ENCODE data around the gene MINPP1. TPM values are rescaled to one million over a fixed set of nuclear protein-coding genes. Genes with fewer than 3 reads are reported as not detected.
"Not testable (repeated sequence)": the region's sequence is repeated elsewhere in the genome, so short reads cannot be mapped to it uniquely, and the experiment has no call there.

The MINPP1 gene
- total RNA-seq, 1 experiment from 2014 or later: 42.8 TPM

- no peak for DNase-seq (ENCODE audit: low spot score)
- in situ Hi-C loops (cut with HindIII; ENCODE audit: low sequenced_read_pairs): no loop called here
These were observed 52.7 kb downstream of the MINPP1 start for GRCh38 chr10:87557409-87557808.

DNA sequence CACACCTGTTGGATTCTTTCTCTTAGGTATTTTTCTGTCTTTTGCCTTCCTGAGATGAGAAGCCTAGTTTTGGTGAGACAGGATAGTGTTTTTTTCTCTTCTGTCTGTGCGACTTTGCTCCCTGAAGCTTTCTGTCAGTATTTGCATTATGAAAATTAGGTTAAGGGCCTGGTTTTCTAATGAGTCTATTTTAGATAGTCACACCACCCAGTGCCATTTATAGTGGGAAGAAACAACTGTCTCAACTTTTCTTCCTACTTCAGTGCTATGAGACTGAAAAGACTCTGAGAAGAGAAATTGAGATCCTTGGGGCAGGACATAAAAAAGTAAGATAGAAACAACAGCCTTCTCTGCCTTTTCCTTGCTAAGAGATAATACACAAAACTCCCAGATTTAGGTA lies 53.6 kb downstream of the MINPP1 start:
- DNase-seq (ENCODE audit: low spot score): no peak
- in situ Hi-C loops (cut with HindIII; ENCODE audit: low sequenced_read_pairs): no loop called here

DNA sequence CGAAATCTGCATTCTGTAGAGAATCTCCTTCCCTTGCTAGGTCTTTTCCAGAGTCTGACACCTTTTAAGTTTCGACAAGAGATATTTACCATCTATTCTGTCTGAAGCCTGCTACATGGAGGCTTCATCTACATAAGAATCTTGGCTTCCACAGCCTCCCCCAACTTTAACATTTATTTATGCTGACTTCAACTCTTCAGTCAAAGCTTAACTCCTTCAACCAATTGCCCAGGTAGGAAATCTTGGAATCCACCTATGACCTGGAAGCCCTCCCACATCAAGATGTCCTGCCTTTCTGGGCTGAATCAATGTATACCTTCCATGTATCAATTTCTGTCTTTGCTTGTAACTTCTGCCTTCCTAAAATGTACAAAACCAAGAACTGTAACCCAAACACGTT lies 54.7 kb downstream of the MINPP1 start:
- no peak for DNase-seq (ENCODE audit: low spot score)
- in situ Hi-C loops (cut with HindIII; ENCODE audit: low sequenced_read_pairs): no loop called here

GRCh38 chr10:87560495-87561129 lies 55.9 kb downstream of the MINPP1 start:
- no peak for DNase-seq (ENCODE audit: low spot score)
- in situ Hi-C loops (cut with HindIII; ENCODE audit: low sequenced_read_pairs): no loop called here

DNA sequence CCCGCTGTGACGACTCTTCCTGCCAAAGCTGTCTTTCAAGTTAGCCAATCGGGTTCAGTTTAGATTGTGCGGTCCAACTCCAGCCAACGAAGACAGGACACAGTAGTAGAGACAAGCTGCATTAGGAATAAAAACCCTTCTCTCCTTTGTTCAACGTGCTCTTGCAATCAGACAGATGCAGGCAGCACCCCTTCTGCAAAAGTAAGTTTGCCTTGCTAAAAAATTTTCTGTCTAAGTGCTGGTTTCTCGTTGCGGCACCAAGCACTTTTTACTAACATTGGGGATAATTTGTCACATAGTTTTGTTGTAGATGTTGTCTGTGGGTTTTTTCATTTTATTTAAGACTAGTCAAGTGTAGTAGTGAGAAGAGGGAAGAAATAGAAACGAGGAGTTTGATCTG lies 58.1 kb downstream of the MINPP1 start:
- in situ Hi-C loops (cut with HindIII; ENCODE audit: low sequenced_read_pairs): no loop called here
- DNase-seq (ENCODE audit: low spot score): no peak

- DNase-seq (ENCODE audit: low spot score): no peak
- in situ Hi-C loops (cut with HindIII; ENCODE audit: low sequenced_read_pairs): no loop called here
These were observed 60.3 kb downstream of the MINPP1 start for GRCh38 chr10:87565010-87565409.

DNA sequence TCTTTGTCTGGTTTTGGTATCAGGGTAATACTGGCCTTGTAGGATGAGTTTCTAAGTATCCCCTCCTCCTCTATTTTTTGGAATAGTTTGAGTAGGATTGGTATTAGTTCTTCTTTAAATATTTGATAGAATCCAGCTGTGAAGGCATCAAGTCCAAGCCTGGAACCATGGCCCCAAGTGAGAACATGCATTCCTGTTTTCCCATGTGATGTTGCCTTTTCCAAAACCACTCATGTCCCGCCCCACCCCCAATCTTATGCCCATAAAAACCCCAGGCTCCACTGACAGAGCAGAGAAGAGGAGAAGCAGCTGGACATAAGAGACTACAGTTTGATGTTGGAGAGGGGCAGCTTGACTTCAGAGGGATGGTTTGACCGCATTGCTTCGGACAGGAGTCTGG lies 71.2 kb downstream of the MINPP1 start:
- in situ Hi-C loops (cut with HindIII; ENCODE audit: low sequenced_read_pairs): no loop called here
- DNase-seq (ENCODE audit: low spot score): no peak

GRCh38 chr10:87578160-87578841 lies 73.6 kb downstream of the MINPP1 start:
- in situ Hi-C loops (cut with HindIII; ENCODE audit: low sequenced_read_pairs): no loop called here
- DNase-seq (ENCODE audit: low spot score): no peak

GRCh38 chr10:87578842-87579401 lies 74.2 kb downstream of the MINPP1 start:
- in situ Hi-C loops (cut with HindIII; ENCODE audit: low sequenced_read_pairs): no loop called here
- DNase-seq (ENCODE audit: low spot score): no peak

DNA sequence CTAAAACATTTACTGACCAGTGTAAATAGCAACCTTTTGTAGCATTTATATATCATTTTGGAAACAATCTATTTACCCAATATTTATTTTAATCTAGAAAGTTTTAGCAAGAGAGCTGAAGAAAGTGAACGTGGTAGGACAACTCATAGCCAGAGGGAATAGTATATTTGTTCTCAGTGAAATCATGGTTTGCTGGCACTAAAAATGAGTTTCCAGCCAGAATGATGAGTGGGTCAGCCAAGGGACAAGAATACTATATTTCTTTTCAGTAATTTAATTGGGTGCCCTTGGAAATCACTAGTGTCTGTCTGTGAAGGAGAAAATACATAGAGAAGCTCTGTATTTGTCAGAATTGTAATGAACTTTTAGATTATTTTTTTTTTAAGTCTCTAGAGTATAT lies 74.9 kb downstream of the MINPP1 start:
- in situ Hi-C loops (cut with HindIII; ENCODE audit: low sequenced_read_pairs): no loop called here

DNA sequence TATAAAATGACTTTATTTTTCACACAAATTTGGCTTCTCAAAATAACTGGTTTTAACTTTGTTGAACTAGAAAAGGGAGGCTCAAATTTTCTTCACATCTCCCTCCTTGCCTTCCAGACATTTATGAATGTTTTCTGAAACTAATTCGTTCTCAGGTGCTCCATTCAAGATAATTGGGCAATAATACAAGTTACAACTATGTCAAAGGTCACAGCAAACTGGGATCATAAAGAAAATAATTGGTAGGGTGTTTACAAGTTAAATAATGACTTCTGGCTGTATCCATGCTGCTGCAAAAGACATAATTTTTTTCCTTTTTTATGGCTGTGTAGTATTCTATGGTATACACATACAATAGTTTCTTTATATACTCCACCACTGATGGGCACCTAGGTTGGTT lies 75.3 kb downstream of the MINPP1 start:
- DNase-seq (ENCODE audit: low spot score): no peak
- in situ Hi-C loops (cut with HindIII; ENCODE audit: low sequenced_read_pairs): no loop called here

More for the DNA sequence above, 74.9 kb downstream of the MINPP1 start:
- DNase-seq (ENCODE audit: low spot score): no peak

DNA sequence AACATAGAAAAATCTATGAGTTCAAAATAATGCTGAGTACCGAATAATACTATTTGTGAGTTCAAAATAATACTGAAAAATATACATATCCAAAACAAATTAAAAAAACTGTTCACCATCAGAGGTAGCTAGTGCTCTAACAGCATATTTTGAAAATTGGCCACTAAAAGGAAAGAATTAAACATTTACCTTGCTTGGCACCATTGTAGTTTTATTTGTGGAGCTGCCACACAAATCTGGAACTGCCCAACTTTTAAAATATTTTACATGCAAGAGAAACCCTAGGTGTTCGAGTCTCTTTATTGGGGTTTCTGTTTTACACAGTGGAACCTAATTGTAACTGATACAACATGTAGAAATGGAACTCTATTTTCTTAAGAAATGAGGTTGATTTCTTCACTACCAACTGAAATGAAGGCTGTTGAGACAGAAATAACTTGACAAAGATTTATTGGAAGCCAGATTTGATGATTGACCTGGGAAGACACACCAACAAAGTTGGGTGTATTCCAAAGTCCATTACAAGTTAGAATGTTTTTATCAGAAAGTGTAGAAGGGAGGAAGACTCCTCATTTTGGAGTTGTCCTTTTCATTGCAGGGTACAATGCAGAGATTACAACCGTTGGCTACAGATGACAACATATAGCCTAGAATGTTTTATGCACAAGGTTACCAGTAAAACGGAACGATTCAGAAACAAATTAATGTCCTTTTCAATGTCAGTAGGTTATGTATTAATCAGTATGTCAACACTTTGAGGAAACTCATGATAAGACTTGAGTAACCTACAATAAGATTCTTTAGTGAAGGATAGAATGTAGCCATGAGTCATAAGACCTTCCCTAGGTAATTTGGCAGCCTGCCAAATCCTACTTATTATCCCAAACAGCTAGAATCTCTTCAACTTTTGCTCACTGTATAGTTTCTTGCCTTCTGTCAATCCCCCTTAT lies 81.1 kb downstream of the MINPP1 start:
- no peak for DNase-seq (ENCODE audit: low spot score)
- in situ Hi-C loops (cut with HindIII; ENCODE audit: low sequenced_read_pairs): no loop called here

DNA sequence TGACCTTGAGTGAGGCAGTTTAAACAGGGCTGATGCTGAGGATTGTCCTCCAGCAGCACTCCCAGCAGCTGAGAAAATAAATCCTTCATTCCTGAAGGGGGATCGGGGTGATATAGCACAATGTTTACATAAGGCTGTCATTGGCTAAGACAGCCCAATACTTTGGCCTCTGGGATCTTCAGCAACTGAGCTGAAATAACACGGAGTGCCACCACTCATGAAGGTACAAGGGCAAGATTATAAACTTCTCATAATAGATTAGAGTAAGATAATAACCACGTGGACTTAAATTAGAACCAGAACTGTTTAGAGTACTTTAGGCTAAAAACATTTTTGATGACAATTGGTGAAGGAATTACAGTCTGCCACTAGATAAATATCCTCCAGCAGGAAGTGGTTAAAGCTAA lies 85.0 kb downstream of the MINPP1 start:
- in situ Hi-C loops (cut with HindIII; ENCODE audit: low sequenced_read_pairs): no loop called here

DNA sequence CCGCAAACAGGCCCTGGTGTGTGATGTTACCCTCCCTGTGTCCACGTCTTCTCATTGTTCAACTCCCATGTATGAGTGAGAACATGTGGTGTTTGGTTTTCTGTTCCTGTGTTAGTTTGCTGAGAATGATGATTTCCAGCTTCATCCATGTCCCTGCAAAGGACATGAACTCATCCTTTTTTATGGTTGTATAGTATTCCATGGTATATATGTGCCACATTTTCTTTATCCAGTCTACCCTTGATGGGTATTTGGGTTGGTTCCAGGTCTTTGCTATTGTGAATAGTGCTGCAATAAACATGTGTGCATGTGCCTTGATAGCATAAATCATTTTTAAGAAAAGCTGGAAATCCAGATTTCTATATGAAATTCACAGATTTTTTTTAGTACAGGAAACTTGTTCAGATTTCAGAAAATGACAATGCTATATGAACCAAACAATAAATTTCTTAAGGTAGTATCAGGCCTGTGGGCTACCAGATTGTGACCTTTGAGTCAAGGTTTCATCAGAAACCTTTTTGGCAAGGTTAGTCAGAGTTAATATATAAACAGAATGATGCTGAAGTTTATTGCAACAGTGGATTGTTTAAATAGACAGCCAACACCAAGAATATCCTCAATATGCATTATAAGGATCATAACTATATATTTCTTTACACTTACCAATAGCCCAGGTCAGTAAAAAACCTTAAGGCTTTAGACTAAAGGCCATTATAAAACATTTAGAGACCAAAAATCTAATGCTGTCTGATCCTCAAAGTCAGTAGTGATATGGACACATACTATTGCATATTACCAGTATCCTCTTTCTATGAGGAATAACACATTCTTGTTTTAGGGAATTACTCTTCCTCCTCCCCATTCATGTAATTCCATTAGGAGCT lies 86.3 kb downstream of the MINPP1 start:
- in situ Hi-C loops (cut with HindIII; ENCODE audit: low sequenced_read_pairs): no loop called here
- no peak for DNase-seq (ENCODE audit: low spot score)

More for the DNA sequence above, 85.0 kb downstream of the MINPP1 start:
- no peak for DNase-seq (ENCODE audit: low spot score)

- in situ Hi-C loops (cut with HindIII; ENCODE audit: low sequenced_read_pairs): no loop called here
- no peak for DNase-seq (ENCODE audit: low spot score)
These were observed 86.8 kb downstream of the MINPP1 start for GRCh38 chr10:87591589-87591886.

DNA sequence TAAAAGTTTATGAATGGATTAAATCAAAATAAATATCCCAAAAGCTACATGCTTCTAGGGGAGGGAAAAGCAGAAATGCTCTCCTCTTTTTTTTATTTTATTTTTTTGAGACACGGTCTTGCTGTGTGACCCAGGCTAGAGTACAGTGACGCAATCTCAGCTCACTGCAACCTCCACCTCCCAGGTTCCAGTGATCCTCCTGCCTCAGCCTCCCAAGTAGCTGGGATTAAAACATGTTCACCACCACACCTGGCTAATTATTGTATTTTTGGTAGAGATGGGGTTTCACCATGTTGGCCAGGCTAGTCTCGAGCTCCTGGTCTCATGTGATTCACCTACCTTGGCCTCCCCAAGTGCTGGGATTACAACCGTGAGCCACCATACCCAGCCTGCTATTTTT lies 88.2 kb downstream of the MINPP1 start:
- in situ Hi-C loops (cut with HindIII; ENCODE audit: low sequenced_read_pairs); DNase-seq (ENCODE audit: low spot score): not testable (repeated sequence)

- in situ Hi-C loops (cut with HindIII; ENCODE audit: low sequenced_read_pairs): no loop called here
- DNase-seq (ENCODE audit: low spot score): no peak
These were observed 89.0 kb downstream of the MINPP1 start for GRCh38 chr10:87593702-87594101.

DNA sequence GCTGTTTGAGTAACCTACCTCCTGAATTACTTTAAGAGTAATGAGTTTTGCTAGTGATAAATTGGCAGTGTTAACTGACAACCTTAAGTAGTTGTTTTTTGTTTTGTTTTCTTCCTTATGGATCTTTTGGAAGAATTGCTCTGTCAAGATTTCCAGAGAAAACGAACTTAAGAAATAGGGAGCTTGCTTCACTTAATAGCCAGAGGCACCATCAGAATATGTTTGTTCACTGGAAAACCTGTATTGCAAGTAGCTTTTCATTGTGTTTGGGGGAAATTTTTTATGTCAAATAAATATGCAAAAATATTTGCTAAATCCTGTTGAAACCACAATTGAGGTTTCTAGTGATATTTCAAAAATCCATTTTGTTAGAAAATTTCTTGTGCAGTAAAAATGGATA lies 89.5 kb downstream of the MINPP1 start:
- in situ Hi-C loops (cut with HindIII; ENCODE audit: low sequenced_read_pairs): no loop called here
- no peak for DNase-seq (ENCODE audit: low spot score)

GRCh38 chr10:87594864-87595263 lies 90.2 kb downstream of the MINPP1 start:
- in situ Hi-C loops (cut with HindIII; ENCODE audit: low sequenced_read_pairs): no loop called here
- no peak for DNase-seq (ENCODE audit: low spot score)

Measured in G401 (cell line).